Measurements from ENCODE around the gene ATP5F1D.

DNA sequence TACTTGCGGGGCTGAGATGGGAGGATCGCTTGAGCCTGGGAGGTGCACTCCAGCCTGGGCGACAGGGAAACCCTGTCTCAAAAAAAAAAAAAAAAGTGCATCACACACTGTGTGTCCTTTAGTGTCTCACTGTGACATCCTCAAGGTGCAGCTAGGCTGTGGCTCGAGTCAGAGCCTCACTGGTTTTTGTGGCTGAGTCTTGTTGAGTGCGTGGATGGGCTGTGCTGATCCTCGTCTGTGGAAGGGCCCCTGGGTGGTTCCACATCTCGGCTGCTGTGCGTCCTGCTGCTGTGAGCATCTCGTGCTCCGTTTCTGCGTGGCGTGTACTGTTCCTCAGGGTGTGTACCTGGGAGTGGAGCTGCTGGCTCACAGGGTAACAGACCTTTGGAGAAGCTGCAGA lies 24.8 kb upstream of the ATP5F1D start:
- TF ChIP-seq, protein P1, sequence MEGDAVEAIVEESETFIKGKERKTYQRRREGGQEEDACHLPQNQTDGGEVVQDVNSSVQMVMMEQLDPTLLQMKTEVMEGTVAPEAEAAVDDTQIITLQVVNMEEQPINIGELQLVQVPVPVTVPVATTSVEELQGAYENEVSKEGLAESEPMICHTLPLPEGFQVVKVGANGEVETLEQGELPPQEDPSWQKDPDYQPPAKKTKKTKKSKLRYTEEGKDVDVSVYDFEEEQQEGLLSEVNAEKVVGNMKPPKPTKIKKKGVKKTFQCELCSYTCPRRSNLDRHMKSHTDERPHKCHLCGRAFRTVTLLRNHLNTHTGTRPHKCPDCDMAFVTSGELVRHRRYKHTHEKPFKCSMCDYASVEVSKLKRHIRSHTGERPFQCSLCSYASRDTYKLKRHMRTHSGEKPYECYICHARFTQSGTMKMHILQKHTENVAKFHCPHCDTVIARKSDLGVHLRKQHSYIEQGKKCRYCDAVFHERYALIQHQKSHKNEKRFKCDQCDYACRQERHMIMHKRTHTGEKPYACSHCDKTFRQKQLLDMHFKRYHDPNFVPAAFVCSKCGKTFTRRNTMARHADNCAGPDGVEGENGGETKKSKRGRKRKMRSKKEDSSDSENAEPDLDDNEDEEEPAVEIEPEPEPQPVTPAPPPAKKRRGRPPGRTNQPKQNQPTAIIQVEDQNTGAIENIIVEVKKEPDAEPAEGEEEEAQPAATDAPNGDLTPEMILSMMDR (conservative IDR thresholded peaks at IDR 0.05), result no peak
- TF ChIP-seq EZH2 (IDR thresholded peaks at IDR 0.05; ENCODE audit: low read depth), result no peak
